Right cardiac atrium (tissue), 5 donors: ENCODE data around the gene PLXND1. TPM values are rescaled to one million over a fixed set of nuclear protein-coding genes. Genes with fewer than 3 reads are reported as not detected.

Experiments used
- ATAC-seq, 2 donors: fragments of 200-7000 bp; cut with Tn5 transposase; one replicate each; pipeline versions ENCODE4 v1.8.0 to v1.9.1; 2020; ENCODE audit warnings: moderate library complexity in 2 of 2, mild to moderate bottlenecking in 1 of 2
- DNase-seq, 3 donors: peaks; one replicate each; pipeline ENCODE4 v3.0.0-alpha.2; 2020
- H3K27ac ChIP-seq: one replicate; pipeline ENCODE4 v1.5.1; 2013; ENCODE audit warnings: mild to moderate bottlenecking, low read length, control low read depth, moderate library complexity
- H3K27me3 ChIP-seq: one replicate; pipeline ENCODE4 v1.6.1; 2013; ENCODE audit not compliant: control insufficient read depth, insufficient read depth
- H3K4me1 ChIP-seq: one replicate; pipeline ENCODE4 v1.6.1; 2013; ENCODE audit warnings: low read length; ENCODE audit not compliant: control insufficient read depth, insufficient read depth
- H3K4me3 ChIP-seq: one replicate; pipeline ENCODE4 v1.5.1; 2013; ENCODE audit warnings: low read length, control low read depth
- H3K9me3 ChIP-seq: one replicate; pipeline ENCODE4 v1.6.1; 2013; ENCODE audit warnings: low read length; ENCODE audit not compliant: control insufficient read depth
- WGBS: extraction: QIAGEN DNeasy Blood & Tissue Kit; methylation state at CpG from one replicate; pipeline ENCODE4 v1.1.7; 2013; 5-methylcytosine and 5-hydroxymethylcytosine counted together
- intact Hi-C, 4 donors: fragments of 100-400 bp; cut with DNase I; formaldehyde crosslinking; loops; one replicate each; pipeline versions ENCODE4 v1.11.0 to v1.14.0; 2022 to 2023
- polyA plus RNA-seq: library from polyadenylated mRNA; stranded (reverse); fragments of 200-250 nt; gene quantifications from one replicate; pipeline ENCODE4 v1.2.3, GENCODE V29; 2013
- total RNA-seq, 4 donors: library from RNA; stranded (reverse); fragmentation: NEBNext Ultra II Directional; extraction: Animal tissue kit (Norgen Biotek cat#: 25700); gene quantifications; one replicate each; pipeline ENCODE4 v1.2.1, GENCODE V29; 2021
- donor health status: healthy with polysubstance abuse.
- donor health status: DM: no; HTN: yes; CAD: no.
- donor health status: DM: no; HTN: no; CAD: no.
- donor health status: DM: no; HTN: yes; CAD: no; lungs with severe emphysema.
- donor health status: DM: yes; HTN: yes; CAD: no.

PLXND1 gene
- total and polyA plus RNA-seq, 5 donors = 75.4 to 102 (median 89.4) TPM

DNA sequence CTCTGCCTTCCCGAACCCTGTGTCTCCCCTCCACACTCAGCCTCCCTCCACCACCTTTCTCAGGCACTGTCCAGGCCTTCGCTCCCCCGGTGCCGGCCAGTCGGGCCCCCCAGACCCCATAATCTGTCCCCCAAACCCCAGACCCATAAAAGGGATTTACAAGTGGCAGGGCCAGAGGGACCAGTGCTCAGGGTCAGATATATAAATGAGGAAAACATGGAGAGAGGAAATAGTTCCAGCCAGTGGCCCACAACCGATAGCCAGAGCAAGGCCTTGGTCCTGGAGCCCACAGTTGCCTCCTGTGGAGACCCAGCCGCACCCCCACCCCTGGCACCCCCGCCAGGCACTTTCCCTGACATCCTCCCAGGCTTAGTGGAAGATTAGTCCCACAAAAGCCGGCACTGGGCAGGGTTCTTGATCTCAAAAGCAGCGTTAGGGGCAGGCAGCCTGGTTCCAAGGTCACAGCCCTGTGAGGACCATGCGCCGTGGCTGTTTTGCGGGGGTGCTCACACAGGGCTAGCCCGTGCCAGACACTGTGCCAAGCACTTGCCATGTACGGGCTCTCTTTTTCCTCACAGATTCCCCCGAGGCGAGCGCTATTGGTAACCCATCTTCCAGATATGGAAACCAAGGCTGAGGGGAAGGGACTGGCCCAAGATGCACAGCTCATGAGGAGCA lies 1.1 kb upstream of the PLXND1 start:
- WGBS = 37% methylated on average over 18 of the region's 18 CpGs
- H3K27ac ChIP-seq = peak overlapping the region; percentile 99
- DNase-seq (peak; percentile 25 to 80 (median 72)), ATAC-seq (no peak)
- intact Hi-C loops = loop anchor here in 2 of 4 donors (5.0 to 10.0 kb wide), 2 partner anchors 113 to 115 kb away; no protein-coding TSS in a partner anchor
- H3K27me3 ChIP-seq = no peaks in the 10 kb centered on the region
- peaks cover 11% of the 10 kb centered on the region for H3K4me1 ChIP-seq
- H3K4me3 ChIP-seq = peak overlapping the region; percentile 71
- H3K9me3 ChIP-seq = no peaks in the 10 kb centered on the region

DNA sequence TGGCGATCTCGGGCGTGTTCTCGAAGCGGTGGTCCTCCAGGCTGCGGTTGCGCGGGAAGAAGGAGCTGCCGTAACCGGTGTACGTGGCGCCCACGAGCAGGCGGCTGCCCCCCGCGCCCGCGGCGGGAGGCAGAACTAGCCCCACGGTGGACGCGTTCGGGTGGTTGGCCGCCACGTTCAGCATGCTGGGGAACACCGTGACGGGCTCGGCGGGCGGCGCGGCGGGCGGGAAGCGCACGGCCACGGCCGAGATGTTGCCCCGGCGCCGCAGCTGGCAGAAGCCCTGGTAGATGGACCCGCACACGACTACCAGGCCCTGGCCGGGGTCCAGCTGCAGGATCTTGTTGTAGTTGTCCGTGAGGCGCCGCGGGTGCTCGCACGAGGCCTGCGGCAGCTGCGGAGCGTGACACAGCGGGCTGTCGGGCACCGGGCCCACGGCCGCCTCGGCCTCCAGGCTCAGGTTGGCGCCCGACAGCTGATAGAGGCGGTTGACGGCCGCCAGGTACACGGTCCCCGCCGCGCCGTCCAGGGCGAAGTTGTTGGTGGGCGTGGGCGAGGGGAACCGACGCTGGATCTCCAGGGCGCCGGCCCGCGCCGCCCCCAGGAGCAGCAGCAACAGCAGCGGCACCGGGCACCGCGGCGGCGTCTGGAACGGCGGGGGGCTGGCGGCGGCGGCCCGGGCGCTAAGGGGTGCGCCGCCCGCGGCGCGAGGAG lies 397 bp downstream of the PLXND1 start:
- Histone ChIP-seq H3K27ac (peak overlapping the region; percentile 79), H3K9me3 (no peaks in the 10 kb centered on the region), H3K4me1 (peaks cover 7% of the 10 kb centered on the region), H3K27me3 (no peaks in the 10 kb centered on the region), H3K4me3 (peak overlapping the region; percentile 71)
- intact Hi-C loops = loop anchor here in 2 of 4 donors (5.0 to 10.0 kb wide), 2 partner anchors 111 to 114 kb away; no protein-coding TSS in a partner anchor
- DNase-seq (peak; percentile 69 to 88 (median 88)), ATAC-seq (peak in 1 of 2 donors; percentile 0)
- WGBS = under 1% methylated on average over 98 of the region's 98 CpGs

GRCh38 chr3:129605203-129605921 lies 1.1 kb downstream of the PLXND1 start:
- H3K4me3 ChIP-seq = peak overlapping the region; percentile 71
- peaks cover 7% of the 10 kb centered on the region for H3K4me1 ChIP-seq
- peak overlapping the region; percentile 79 for H3K27ac ChIP-seq
- ATAC-seq (peak in 1 of 2 donors; percentile 0), DNase-seq (peak in 2 of 3 donors; percentile 86)
- no peaks in the 10 kb centered on the region for H3K27me3 ChIP-seq
- intact Hi-C loops = loop anchor here in 2 of 4 donors (5.0 to 10.0 kb wide), 2 partner anchors 111 to 113 kb away; no protein-coding TSS in a partner anchor
- no peaks in the 10 kb centered on the region for H3K9me3 ChIP-seq
- WGBS = under 1% methylated on average over 98 of the region's 98 CpGs

DNA sequence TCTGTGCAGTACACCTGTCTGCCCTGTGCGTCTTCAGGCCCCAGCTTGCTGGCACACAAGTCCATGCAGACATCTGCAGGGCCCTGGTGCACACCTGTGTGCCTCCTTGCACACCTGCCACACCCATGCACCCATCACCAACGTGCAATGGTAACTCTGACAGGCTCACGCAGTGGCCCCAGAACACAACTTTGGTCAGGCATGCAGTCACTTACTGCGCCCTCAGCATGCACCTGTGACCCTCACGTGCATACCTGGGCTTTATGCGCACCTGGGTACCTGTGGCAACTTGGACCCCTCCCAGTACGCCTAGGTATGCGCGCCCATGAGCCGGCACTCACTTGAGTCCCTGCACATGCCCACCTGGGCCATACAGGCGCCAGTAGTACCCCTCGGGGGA lies 1.7 kb downstream of the PLXND1 start:
- Histone ChIP-seq H3K27ac (peak overlapping the region; percentile 46), H3K9me3 (no peaks in the 10 kb centered on the region), H3K4me3 (peak overlapping the region; percentile 71), H3K27me3 (no peaks in the 10 kb centered on the region), H3K4me1 (peaks cover 8% of the 10 kb centered on the region)
- ATAC-seq (no peak), DNase-seq (peak in 1 of 3 donors; percentile 68)
- WGBS = 32% methylated on average over 12 of the region's 12 CpGs
- intact Hi-C loops = loop anchor here in 3 of 4 donors (5.0 to 10.0 kb wide), 2 partner anchors 110 to 112 kb away; no protein-coding TSS in a partner anchor

DNA sequence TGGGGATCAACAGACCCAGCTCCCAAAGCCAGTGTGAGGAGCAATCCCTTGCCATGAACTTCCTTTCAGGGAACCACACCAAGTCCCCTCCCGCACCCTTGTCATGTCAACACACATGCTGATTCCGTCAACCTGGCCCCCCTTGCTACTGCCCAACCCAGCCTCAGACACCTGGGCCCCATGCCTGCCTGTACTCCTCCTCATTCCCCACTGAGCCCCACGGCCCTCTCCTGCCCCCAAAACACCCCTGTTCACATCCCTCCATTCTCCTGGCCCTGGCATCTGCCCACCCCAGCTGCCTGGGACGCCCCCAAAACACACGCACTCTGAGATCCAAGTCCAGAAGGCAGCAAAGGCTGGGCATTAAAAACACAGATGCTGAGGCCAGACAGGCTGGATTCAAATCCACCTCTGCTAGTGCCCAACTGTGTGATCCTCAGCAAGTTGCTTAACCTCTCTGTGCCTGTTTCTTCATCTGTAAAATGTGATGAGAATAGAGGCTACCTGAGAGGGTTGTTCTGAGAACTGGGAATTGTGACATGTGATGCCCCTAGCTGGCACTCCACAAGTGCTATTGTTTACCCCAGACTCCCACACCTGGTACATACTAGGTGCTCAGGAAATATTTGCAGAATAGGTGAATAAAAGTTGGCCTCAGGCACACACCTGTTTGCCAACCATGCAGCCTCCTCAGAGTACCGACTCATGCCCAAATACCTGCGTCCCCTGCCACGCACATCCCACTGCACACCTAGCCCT lies 2.3 kb downstream of the PLXND1 start:
- DNase-seq = peak in 1 of 3 donors; percentile 61
- intact Hi-C loops = loop anchor here in 2 of 4 donors (5.0 to 10.0 kb wide), 2 partner anchors 109 to 112 kb away; no protein-coding TSS in a partner anchor
- peak overlapping the region; percentile 71 for H3K4me3 ChIP-seq
- no peaks in the 10 kb centered on the region for H3K9me3 ChIP-seq
- 45% methylated on average over 8 of the region's 8 CpGs for WGBS
- no peaks in the 10 kb centered on the region for H3K27me3 ChIP-seq
- no peak for ATAC-seq
- peaks cover 10% of the 10 kb centered on the region for H3K4me1 ChIP-seq
- H3K27ac ChIP-seq = peak overlapping the region; percentile 77

DNA sequence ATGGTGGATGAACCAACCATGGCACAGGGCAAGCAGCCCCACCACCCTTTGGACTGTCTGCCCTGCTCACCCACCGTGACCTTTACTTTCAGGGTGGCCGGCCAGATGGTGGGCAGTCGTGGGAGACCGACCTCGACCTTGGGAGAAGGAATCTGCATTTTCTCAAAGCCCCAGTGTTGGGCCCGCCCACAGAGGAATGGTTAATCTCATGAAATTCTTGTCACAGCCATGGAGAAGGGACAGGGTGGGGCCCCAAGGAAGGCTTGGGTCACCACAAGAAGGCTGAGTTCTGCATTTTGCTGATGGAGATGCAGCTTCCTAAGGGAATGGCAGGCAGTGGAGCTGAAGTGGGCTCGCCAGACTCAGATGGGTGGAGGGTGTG lies 2.9 kb downstream of the PLXND1 start:
- H3K27me3 ChIP-seq = no peaks in the 10 kb centered on the region
- H3K4me1 ChIP-seq = peaks cover 13% of the 10 kb centered on the region
- no peaks in the 10 kb centered on the region for H3K9me3 ChIP-seq
- H3K27ac ChIP-seq = peak overlapping the region; percentile 77
- 31% methylated on average over 7 of the region's 7 CpGs for WGBS
- ATAC-seq (peak in 1 of 2 donors; percentile 9), DNase-seq (peak in 1 of 3 donors; percentile 72)
- intact Hi-C loops = loop anchor here in 2 of 4 donors (5.0 to 10.0 kb wide), 2 partner anchors 109 to 111 kb away; no protein-coding TSS in a partner anchor
- peak overlapping the region; percentile 71 for H3K4me3 ChIP-seq

GRCh38 chr3:129602730-129603560 lies 3.5 kb downstream of the PLXND1 start:
- H3K27me3 ChIP-seq = no peaks in the 10 kb centered on the region
- no peaks in the 10 kb centered on the region for H3K9me3 ChIP-seq
- ATAC-seq = peak; percentile 69 to 75
- H3K4me1 ChIP-seq = peaks cover 14% of the 10 kb centered on the region
- peak overlapping the region; percentile 77 for H3K27ac ChIP-seq
- intact Hi-C loops = loop anchor here in 2 of 4 donors (5.0 to 10.0 kb wide), 2 partner anchors 108 to 111 kb away; no protein-coding TSS in a partner anchor
- 42% methylated on average over 15 of the region's 15 CpGs for WGBS
- peak; percentile 89 to 91 (median 90) for DNase-seq
- peak overlapping the region; percentile 71 for H3K4me3 ChIP-seq

DNA sequence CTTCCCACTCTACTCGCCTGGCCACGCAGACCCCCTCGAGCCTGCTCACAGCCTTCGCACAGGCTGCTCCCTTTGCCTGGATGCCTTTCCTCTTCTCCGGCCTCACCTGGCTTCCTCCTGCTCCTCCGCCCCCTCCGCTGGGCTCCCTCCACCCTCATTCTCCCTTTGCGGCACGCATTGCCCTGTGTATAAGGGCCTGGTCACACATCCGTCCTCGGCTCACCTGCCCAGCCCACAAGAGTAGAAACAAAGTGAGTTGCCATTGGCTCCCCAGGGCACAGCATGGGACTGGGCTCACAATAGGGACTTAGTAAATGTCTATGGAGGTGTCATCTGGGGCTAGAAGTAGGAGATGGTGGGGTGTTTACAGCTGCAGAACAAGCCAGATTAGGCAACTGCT lies 4.2 kb downstream of the PLXND1 start:
- DNase-seq (peak in 1 of 3 donors; percentile 56), ATAC-seq (no peak)
- Histone ChIP-seq H3K4me3 (no peak overlapping the region), H3K27ac (peak overlapping the region; percentile 77), H3K27me3 (no peaks in the 10 kb centered on the region), H3K9me3 (no peaks in the 10 kb centered on the region), H3K4me1 (peaks cover 21% of the 10 kb centered on the region)
- WGBS = 65% methylated on average over 11 of the region's 11 CpGs
- intact Hi-C loops = loop anchor here in 2 of 4 donors (5.0 to 10.0 kb wide), 2 partner anchors 108 to 110 kb away; no protein-coding TSS in a partner anchor

GRCh38 chr3:129601713-129602112 lies 4.8 kb downstream of the PLXND1 start:
- Histone ChIP-seq H3K9me3 (no peaks in the 10 kb centered on the region), H3K27ac (peak overlapping the region; percentile 6), H3K27me3 (no peaks in the 10 kb centered on the region), H3K4me1 (peaks cover 23% of the 10 kb centered on the region), H3K4me3 (no peak overlapping the region)
- no peak for DNase-seq
- intact Hi-C loops = loop anchor here in 2 of 4 donors (5.0 to 10.0 kb wide), 2 partner anchors 107 to 109 kb away; no protein-coding TSS in a partner anchor
- WGBS = 59% methylated on average over 5 of the region's 5 CpGs
- ATAC-seq = no peak
